Prostate gland (tissue), 2 donors: ENCODE measurements around the gene SLC47A1.

Source experiments
- CTCF ChIP-seq, 4 experiments: fragments of 200-600 bp in 2 of 4; fragments of 450-650 bp in 2 of 4; sonication (generic) in 2 of 4; IDR thresholded peaks; 1 replicate in 3 of 4; 2 replicates in 1 of 4; pipeline ENCODE4 v1.5.1; 2016 to 2019; ENCODE audit warnings: antibody characterized with exemption in 4 of 4, mild to moderate bottlenecking in 2 of 4, moderate library complexity in 2 of 4
- POLR2AphosphoS5 ChIP-seq: sonication (generic); formaldehyde crosslinking; IDR thresholded peaks from one replicate; pipeline ENCODE4 v1.6.1; 2017; ENCODE audit warnings: antibody characterized with exemption

- no peak for TF ChIP-seq CTCF (IDR thresholded peaks at IDR 0.05)
- no peak for TF ChIP-seq POLR2AphosphoS5
Measured at GRCh38 chr17:19618015-19618414, 84.4 kb downstream of the SLC47A1 start.
